ENCODE results near the gene IGFBP7.

IGFBP7 gene

DNA sequence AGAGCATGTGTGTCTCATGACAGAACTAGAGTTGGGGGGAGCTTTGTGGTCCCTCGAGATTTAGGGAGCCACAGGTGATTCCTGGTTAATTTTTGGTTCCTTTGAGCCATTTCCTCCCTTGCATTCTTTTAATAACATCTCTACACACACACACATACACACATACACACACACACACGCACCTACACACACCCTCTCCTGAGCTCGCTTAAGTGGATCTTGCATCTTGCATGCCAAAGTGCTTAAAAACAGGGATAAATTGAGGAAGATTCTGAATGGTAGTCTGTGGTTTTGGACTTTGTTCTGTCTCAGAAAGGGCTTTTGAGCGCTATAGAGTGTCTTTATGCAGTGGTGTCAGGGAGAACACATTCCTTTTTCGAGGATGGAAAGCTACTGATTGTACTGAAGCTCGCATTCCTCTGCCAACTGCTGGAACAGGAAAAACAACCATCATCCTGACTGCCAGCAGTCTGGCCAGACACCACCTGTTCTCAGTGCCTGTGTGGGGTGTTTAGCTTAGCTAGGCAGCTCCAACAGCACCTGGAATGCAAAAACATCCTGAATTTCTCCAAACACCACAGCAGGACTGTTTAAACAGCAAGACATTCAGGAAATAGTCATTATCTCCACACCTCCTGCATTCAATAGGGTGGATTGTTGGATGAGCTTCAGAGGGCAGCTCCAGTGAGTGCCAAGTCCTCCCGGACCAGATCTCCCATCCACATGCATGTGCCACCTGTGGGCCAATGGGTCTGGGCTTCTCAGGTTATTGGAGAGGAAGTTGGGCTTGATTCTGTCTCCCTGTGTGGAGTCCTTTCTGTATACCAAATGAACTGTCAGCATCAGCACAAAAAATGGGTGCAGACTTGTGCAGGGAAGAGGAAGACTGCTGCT, 21.9 kb upstream of the IGFBP7 start:
- DNase-seq = peak; percentile 76 to 82
- H2AK5ac ChIP-seq (ENCODE audit: low read length) = peak overlapping the region; percentile 51
- peak overlapping the region; percentile 19 for H4K91ac ChIP-seq (ENCODE audit: low read depth, low read length)
- H2BK12ac ChIP-seq (ENCODE audit: low read length) = peak overlapping the region; percentile 69
- peaks cover 8 to 16% of the 10 kb centered on the region in 2 experiments for H3K4me1 ChIP-seq (ENCODE audit: control insufficient read depth in 1 of 2, insufficient read depth in 2 of 2, low read length in 2 of 2)
- H3K9ac ChIP-seq (ENCODE audit: low read length) = no peak overlapping the region
- H3K18ac ChIP-seq (ENCODE audit: low read length) = peak overlapping the region; percentile 17
- WGBS (ENCODE audit: extremely low coverage, insufficient coverage, insufficient read length) = 100% methylated on average over 1 of the region's 7 CpGs
- H3K27ac ChIP-seq (ENCODE audit: low read depth, low read length) = peak overlapping the region; percentile 65
- H3K23ac ChIP-seq (ENCODE audit: low read length) = no peak overlapping the region
- peaks cover 5% of the 10 kb centered on the region for H3K9me3 ChIP-seq (ENCODE audit: insufficient read depth, low read depth, low read length)
- H4K8ac ChIP-seq (ENCODE audit: low read depth, low read length) = peak overlapping the region; percentile 11
- no peaks in the 10 kb centered on the region for H3K27me3 ChIP-seq (ENCODE audit: insufficient read depth, low read length)
- peaks cover 0 to 2% of the 10 kb centered on the region in 2 experiments for H3K36me3 ChIP-seq (ENCODE audit: control insufficient read depth in 1 of 2, insufficient read depth in 2 of 2, low read length in 2 of 2)
- no peak overlapping the region for H3K4me3 ChIP-seq (ENCODE audit: low read depth, low read length)
- peak overlapping the region; percentile 73 for H2BK120ac ChIP-seq (ENCODE audit: insufficient read depth, low read length, poor library complexity)
- no peak overlapping the region for H2AFZ ChIP-seq (ENCODE audit: insufficient read depth, low read length, poor library complexity)
- H2BK5ac ChIP-seq (ENCODE audit: low read depth, low read length, poor library complexity) = peak overlapping the region; percentile 50
- H3K79me2 ChIP-seq (ENCODE audit: control insufficient read depth, insufficient read depth, low read length, poor library complexity) = no peaks in the 10 kb centered on the region
- H4K12ac ChIP-seq (ENCODE audit: low read depth, low read length) = no peak overlapping the region
- peak overlapping the region; percentile 64 for H3K14ac ChIP-seq (ENCODE audit: low read length)
- H3K4ac ChIP-seq (ENCODE audit: low read depth, low read length) = peak overlapping the region; percentile 25
- H3K79me1 ChIP-seq (ENCODE audit: low read length) = peaks cover 9% of the 10 kb centered on the region
- peak overlapping the region; percentile 11 for H3K4me2 ChIP-seq (ENCODE audit: low read length)

DNA sequence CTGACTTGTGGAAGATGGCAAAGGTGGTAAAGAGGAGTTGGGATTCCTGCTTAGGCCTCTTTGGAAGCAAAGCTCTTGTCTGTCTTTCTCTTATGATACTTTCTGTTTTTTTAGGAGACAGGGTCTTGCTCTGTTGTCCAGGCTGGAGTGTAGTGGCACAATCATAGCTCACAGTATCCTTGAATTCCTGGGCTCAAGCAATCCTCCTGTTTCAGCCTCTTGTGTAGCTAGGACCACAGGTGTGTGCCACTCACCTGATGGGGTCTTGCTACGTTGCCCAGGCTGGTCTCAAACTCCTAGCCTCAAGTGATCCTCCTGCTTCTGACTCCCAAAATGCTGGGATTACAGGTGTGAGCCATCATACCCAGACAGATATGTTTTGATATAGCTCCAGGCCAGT, 19.3 kb upstream of the IGFBP7 start:
- Histone ChIP-seq H3K18ac (ENCODE audit: low read length) (no peak overlapping the region), H3K4me3 (ENCODE audit: low read depth, low read length) (no peak overlapping the region), H3K4me2 (ENCODE audit: low read length) (no peak overlapping the region), H3K23ac (ENCODE audit: low read length) (no peak overlapping the region), H2BK120ac (ENCODE audit: insufficient read depth, low read length, poor library complexity) (no peak overlapping the region), H3K27me3 (ENCODE audit: insufficient read depth, low read length) (no peaks in the 10 kb centered on the region), H4K8ac (ENCODE audit: low read depth, low read length) (no peak overlapping the region), H2AFZ (ENCODE audit: insufficient read depth, low read length, poor library complexity) (no peak overlapping the region), H3K4ac (ENCODE audit: low read depth, low read length) (no peak overlapping the region), H3K9me3 (ENCODE audit: insufficient read depth, low read depth, low read length) (peaks cover 5% of the 10 kb centered on the region), H3K79me2 (ENCODE audit: control insufficient read depth, insufficient read depth, low read length, poor library complexity) (no peaks in the 10 kb centered on the region), H3K27ac (ENCODE audit: low read depth, low read length) (no peak overlapping the region), H3K36me3 (ENCODE audit: control insufficient read depth in 1 of 2, insufficient read depth in 2 of 2, low read length in 2 of 2) (peaks cover 0 to 2% of the 10 kb centered on the region in 2 experiments), H4K12ac (ENCODE audit: low read depth, low read length) (no peak overlapping the region), H3K4me1 (ENCODE audit: control insufficient read depth in 1 of 2, insufficient read depth in 2 of 2, low read length in 2 of 2) (peaks cover 8 to 16% of the 10 kb centered on the region in 2 experiments), H2AK5ac (ENCODE audit: low read length) (no peak overlapping the region), H3K79me1 (ENCODE audit: low read length) (peaks cover 9% of the 10 kb centered on the region), H3K14ac (ENCODE audit: low read length) (no peak overlapping the region), H2BK5ac (ENCODE audit: low read depth, low read length, poor library complexity) (no peak overlapping the region), H2BK12ac (ENCODE audit: low read length) (no peak overlapping the region), H4K91ac (ENCODE audit: low read depth, low read length) (no peak overlapping the region), H3K9ac (ENCODE audit: low read length) (no peak overlapping the region)
- DNase-seq = no peak
- WGBS (ENCODE audit: extremely low coverage, insufficient coverage, insufficient read length) = no CpG with 5 or more reads among the region's 1 CpG

DNA sequence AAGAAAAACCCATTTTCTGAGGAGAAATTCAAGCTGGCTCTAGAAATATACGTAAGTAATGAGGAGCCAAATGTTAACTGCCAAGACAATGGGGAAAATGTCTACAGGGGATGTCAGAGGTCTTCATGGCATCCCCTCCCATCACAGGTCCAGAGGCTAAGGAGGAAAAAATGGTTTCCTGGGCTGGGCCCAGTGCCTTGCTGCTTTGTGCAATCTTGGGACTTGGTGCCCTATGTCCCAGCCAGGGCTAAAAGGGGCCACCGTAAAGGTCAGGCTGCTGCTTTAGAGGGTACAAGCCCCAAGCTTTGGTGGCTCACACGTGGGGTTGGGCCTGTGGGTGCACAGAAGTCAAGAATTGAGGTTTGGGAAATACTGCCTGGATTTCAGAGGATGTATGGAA, 17.2 kb upstream of the IGFBP7 start:
- peaks cover 3 to 12% of the 10 kb centered on the region in 2 experiments for H3K4me1 ChIP-seq (ENCODE audit: control insufficient read depth in 1 of 2, insufficient read depth in 2 of 2, low read length in 2 of 2)
- H4K8ac ChIP-seq (ENCODE audit: low read depth, low read length) = no peak overlapping the region
- H3K9ac ChIP-seq (ENCODE audit: low read length) = no peak overlapping the region
- H4K91ac ChIP-seq (ENCODE audit: low read depth, low read length) = no peak overlapping the region
- H2BK120ac ChIP-seq (ENCODE audit: insufficient read depth, low read length, poor library complexity) = no peak overlapping the region
- H3K18ac ChIP-seq (ENCODE audit: low read length) = no peak overlapping the region
- H2AFZ ChIP-seq (ENCODE audit: insufficient read depth, low read length, poor library complexity) = no peak overlapping the region
- no peak overlapping the region for H3K14ac ChIP-seq (ENCODE audit: low read length)
- no peaks in the 10 kb centered on the region for H3K27me3 ChIP-seq (ENCODE audit: insufficient read depth, low read length)
- no peak overlapping the region for H3K23ac ChIP-seq (ENCODE audit: low read length)
- no CpG with 5 or more reads among the region's 3 CpGs for whole genome bisulfite sequencing (ENCODE audit: extremely low coverage, insufficient coverage, insufficient read length)
- no peak for DNase-seq
- H2AK5ac ChIP-seq (ENCODE audit: low read length) = no peak overlapping the region
- no peak overlapping the region for H4K12ac ChIP-seq (ENCODE audit: low read depth, low read length)
- no peak overlapping the region for H3K27ac ChIP-seq (ENCODE audit: low read depth, low read length)
- no peak overlapping the region for H2BK12ac ChIP-seq (ENCODE audit: low read length)
- H3K4ac ChIP-seq (ENCODE audit: low read depth, low read length) = no peak overlapping the region
- H3K79me2 ChIP-seq (ENCODE audit: control insufficient read depth, insufficient read depth, low read length, poor library complexity) = no peaks in the 10 kb centered on the region
- peaks cover 0 to 2% of the 10 kb centered on the region in 2 experiments for H3K36me3 ChIP-seq (ENCODE audit: control insufficient read depth in 1 of 2, insufficient read depth in 2 of 2, low read length in 2 of 2)
- H3K9me3 ChIP-seq (ENCODE audit: insufficient read depth, low read depth, low read length) = peaks cover 5% of the 10 kb centered on the region
- H3K4me2 ChIP-seq (ENCODE audit: low read length) = no peak overlapping the region
- no peak overlapping the region for H3K4me3 ChIP-seq (ENCODE audit: low read depth, low read length)
- no peak overlapping the region for H2BK5ac ChIP-seq (ENCODE audit: low read depth, low read length, poor library complexity)
- peaks cover 4% of the 10 kb centered on the region for H3K79me1 ChIP-seq (ENCODE audit: low read length)

DNA sequence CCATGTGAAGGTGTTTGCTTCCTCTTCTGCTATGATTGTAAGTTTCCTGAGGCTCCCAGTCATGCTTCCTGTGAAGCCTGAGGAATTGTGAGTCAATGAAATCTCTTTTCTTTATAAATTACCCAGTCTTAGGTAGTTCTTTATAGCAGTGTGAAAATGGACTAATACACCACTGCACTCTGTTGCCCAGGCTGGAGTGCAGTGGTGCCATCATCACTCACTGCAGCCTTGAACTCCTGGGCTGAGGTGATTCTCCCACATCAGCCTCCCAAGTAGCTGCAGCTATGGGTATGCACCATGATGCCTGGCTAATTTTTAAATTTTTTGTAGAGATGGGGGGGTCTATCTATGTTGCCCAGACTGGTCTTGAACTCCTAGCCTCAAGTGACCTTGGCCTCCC, 15.8 kb upstream of the IGFBP7 start:
- DNase-seq = no peak
- Histone ChIP-seq H2AFZ (ENCODE audit: insufficient read depth, low read length, poor library complexity) (no peak overlapping the region), H2AK5ac (ENCODE audit: low read length) (no peak overlapping the region), H4K91ac (ENCODE audit: low read depth, low read length) (no peak overlapping the region), H3K79me2 (ENCODE audit: control insufficient read depth, insufficient read depth, low read length, poor library complexity) (no peaks in the 10 kb centered on the region), H3K9me3 (ENCODE audit: insufficient read depth, low read depth, low read length) (peaks cover 5% of the 10 kb centered on the region), H2BK5ac (ENCODE audit: low read depth, low read length, poor library complexity) (no peak overlapping the region), H3K4me1 (ENCODE audit: control insufficient read depth in 1 of 2, insufficient read depth in 2 of 2, low read length in 2 of 2) (peaks cover 0 to under 1% of the 10 kb centered on the region in 2 experiments), H3K27ac (ENCODE audit: low read depth, low read length) (no peak overlapping the region), H2BK12ac (ENCODE audit: low read length) (no peak overlapping the region), H2BK120ac (ENCODE audit: insufficient read depth, low read length, poor library complexity) (no peak overlapping the region), H3K27me3 (ENCODE audit: insufficient read depth, low read length) (no peaks in the 10 kb centered on the region), H3K18ac (ENCODE audit: low read length) (no peak overlapping the region), H3K4ac (ENCODE audit: low read depth, low read length) (no peak overlapping the region), H4K8ac (ENCODE audit: low read depth, low read length) (no peak overlapping the region), H3K36me3 (ENCODE audit: control insufficient read depth in 1 of 2, insufficient read depth in 2 of 2, low read length in 2 of 2) (peaks cover 0 to 2% of the 10 kb centered on the region in 2 experiments), H3K9ac (ENCODE audit: low read length) (no peak overlapping the region), H3K79me1 (ENCODE audit: low read length) (peaks cover under 1% of the 10 kb centered on the region), H3K14ac (ENCODE audit: low read length) (no peak overlapping the region), H3K23ac (ENCODE audit: low read length) (no peak overlapping the region), H3K4me2 (ENCODE audit: low read length) (no peak overlapping the region), H4K12ac (ENCODE audit: low read depth, low read length) (no peak overlapping the region), H3K4me3 (ENCODE audit: low read depth, low read length) (no peak overlapping the region)

Measured in trophoblast cell (in vitro differentiated cells and primary cell).